Fibroblast of mammary gland (primary cell): ENCODE results near the gene WDR86.

ENCODE experiments used
- DNase-seq: peaks from one replicate; pipeline ENCODE4 v3.0.0-alpha.2; 2010; ENCODE audit warnings: low read depth
- H3K4me3 ChIP-seq: 2 replicates; pipeline ENCODE4 v1.5.1; 2011; ENCODE audit warnings: low read depth, mild to moderate bottlenecking, low read length, moderate library complexity; ENCODE audit not compliant: control insufficient read depth
- CTCF ChIP-seq: conservative IDR thresholded peaks from 2 replicates; pipeline ENCODE4 v1.5.1; 2011; ENCODE audit warnings: low read depth, low read length, inconsistent platforms; ENCODE audit not compliant: control insufficient read depth, insufficient read depth

The WDR86 gene

DNA sequence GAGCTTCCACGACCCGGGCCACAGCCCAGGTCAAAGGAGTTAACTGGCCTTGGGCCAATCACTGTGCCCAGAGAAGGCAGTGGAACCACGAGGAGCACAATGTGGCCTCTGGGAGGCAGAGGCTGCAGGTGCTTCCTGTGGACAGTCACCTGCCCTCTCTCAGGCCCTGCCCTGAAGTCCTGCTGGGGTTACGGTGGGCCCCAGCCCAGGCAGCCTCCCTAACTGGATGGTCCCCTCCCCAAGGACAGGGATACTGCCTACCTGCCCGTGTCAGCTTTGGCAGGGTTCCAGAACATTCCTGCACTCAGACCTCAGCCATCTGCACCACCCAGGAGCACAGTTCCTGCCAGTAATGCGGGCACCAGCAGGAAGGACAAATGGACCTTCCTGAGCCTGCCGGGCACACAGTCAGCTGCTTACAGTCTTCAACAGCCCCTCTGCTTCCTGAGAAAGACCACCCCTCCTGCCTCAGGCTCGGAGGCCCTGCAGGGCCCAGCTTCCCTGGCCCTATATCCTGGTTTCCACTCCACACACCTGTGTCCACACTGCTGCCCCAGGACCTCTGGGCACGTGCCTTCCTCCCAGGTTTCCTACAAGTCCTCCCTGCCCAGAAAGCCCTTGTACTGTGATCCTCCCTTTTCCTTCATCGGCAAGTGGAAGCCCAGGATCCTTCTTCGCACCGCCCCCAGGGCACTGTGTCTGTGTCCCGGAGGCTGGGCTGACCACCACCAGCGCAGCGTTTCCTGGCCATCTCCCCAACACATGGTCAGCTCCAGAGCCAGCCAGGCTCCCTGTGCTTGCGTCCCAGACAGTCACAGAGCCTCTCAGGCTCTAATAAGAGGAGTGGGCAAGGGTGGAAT lies 23.3 kb downstream of the WDR86 start:
- no peak for TF ChIP-seq CTCF
- H3K4me3 ChIP-seq, result no peak overlapping the region
- DNase-seq, result no peak

DNA sequence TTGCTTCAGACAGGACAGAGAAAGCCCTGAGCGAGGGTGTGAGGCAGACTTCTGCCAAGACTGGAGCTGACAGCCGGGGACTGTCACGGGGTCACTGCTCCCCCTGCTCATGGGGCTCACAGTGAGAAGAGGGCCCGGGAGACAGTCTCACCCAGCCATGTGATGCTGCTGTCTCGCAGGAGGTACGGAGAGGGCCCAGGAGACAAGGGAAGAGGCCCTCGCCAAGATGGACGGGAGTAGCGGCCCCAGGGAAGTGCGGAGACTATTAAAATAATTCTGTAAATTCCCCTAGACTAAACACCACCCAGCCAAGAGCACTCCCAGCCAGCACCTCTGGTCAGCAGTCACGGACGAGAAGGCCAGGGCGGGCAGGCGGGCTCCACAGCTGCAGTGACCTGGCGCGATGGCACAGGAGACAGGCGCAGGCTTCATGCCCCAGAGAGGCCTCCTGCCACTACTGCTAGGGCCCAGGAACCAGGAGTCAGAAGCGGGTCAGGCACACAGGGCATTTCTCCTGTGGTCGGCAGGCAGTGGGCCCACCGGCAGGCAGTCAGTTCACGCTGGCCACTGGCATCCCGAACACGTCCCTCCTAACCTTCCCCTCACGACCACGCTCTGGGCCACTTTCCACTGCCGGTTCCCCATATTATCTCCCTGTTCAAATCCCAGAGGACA lies 24.1 kb downstream of the WDR86 start:
- no peak overlapping the region for H3K4me3 ChIP-seq
- no peak for TF ChIP-seq CTCF
- DNase-seq, result no peak

GRCh38 chr7:151384776-151385625 lies 24.8 kb downstream of the WDR86 start:
- H3K4me3 ChIP-seq, result no peak overlapping the region
- DNase-seq, result no peak
- TF ChIP-seq CTCF, result no peak

- DNase-seq, result no peak
- no peak overlapping the region for H3K4me3 ChIP-seq
- TF ChIP-seq CTCF, result no peak
Measured at GRCh38 chr7:151384352-151384697, 25.5 kb downstream of the WDR86 start.

DNA sequence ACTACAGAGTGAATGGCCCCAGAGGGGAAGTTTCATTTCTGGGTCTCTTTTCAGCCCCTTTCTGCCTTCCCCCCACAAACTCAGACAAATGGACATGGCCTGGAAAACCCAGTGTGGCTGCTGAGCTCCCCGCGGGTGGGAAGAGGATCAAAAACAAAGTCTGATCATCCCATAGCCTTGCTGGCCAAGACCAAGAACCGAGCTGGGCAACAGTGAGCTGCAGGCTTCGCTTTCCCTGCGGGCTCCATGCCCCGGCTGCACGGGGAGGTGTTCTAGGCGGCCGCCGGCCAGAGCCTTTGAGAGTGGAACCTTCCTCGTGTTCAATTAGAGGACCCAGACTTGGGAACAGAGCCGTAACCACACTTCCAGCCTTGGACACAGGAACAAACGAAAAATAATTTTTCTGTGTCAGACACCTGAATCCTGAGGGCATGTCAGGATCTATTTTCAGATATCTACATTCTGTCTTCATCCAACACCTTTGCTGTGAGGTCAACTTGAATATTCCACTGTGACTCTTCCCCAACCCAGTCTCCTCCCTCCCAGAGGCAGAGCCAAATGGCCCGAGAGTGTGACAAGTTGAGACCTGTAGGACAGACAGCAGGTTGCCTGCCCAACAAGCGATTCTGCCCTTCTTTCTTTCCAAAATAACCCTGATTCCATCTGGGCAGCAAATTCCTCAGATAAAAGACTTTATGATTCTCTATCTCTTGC lies 26.0 kb downstream of the WDR86 start:
- no peak for TF ChIP-seq CTCF
- H3K4me3 ChIP-seq, result no peak overlapping the region
- DNase-seq, result no peak
